ENCODE measurements around the gene TMEM59L.
A peak's percentile ranks its signal among the peaks of the same experiment; 100 is the strongest.

Gene TMEM59L

GRCh38 chr19:18609717-18610051 is 3.0 kb upstream of the TMEM59L start:
- no peak for DNase-seq

GRCh38 chr19:18610245-18610555 is 2.5 kb upstream of the TMEM59L start:
- no peak for DNase-seq

- no peak for DNase-seq
These were observed 1.9 kb upstream of the TMEM59L start for GRCh38 chr19:18610556-18611326.

DNA sequence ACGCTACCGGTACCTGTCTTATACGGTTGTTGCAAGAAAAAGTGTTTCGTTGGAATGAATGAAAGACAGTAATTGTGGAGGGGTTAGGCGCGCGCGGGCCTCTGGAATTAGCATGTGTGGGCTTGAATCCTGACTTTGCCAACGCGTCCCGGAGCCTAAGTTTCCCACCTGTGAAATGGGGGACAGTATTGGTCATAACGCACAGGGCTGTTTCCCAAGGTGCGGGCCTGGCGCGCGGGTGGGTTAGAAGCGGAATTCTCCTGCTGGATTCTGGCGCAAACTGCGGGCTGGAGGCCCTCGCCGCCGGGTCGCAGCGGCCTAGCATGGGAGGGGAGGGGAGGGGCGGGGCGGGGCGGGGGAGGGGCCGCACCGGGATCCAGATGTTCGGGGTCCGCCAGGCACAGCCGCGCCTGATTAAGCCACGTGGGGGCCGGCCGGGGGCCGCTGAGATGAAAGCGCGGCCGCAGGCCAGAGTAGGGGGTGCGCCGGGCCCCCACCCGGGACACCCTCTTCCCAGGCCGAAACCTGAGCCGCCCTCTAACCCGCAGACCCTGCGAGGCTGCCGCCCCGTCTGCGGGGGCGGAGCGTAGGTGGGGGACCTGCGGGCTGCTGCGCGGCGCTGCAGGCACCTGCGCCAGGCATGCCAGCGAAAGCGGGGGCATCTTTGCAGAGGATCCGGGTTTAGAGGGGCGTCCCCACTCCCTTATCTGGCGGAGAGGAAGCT is 1.2 kb upstream of the TMEM59L start:
- DNase-seq, result no peak

GRCh38 chr19:18612051-18612771 is 459 bp upstream of the TMEM59L start:
- DNase-seq, result no peak

- DNase-seq, result no peak
These were observed 1.0 kb downstream of the TMEM59L start for GRCh38 chr19:18613589-18614234.

DNA sequence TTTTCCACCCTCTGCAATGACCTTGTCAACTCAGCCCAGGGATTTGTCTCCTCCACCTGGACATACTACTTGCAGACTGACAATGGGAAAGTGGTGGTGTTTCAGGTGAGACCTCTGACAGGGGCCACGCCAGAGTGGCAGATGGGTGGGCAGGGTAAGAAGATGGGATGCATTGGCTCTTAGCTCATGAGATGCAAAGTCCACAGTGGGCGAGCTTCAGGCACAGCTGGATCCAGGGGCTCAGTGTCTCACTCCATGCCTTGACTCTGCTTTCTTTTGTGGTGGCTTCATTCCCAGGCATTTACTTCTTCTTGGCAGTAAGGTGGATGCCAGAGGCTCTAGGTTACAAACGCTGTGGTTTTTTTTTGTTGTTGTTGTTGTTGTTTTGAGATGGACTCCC is 3.4 kb downstream of the TMEM59L start:
- DNase-seq, result no peak

DNA sequence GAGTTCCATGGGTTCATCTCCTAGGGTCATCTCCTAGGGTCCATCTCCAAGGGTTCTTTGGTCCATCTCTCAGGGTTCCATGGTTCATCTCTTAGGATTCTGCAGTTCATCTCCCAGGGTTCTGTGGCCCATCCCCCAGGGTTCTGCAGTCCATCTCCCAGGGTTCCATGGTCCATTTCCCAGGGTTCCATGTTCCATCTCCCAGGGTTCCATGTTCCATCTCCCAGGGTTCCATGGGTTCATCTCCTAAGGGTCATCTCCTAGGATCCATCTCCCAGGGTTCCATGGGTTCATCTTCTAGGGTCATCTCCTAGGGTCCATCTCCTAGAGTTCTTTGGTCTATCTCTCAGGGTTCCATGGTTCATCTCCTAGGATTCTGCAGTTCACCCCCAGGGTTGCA is 4.9 kb downstream of the TMEM59L start:
- no peak for DNase-seq

GRCh38 chr19:18618236-18618635 is 5.6 kb downstream of the TMEM59L start:
- no peak for DNase-seq

DNA sequence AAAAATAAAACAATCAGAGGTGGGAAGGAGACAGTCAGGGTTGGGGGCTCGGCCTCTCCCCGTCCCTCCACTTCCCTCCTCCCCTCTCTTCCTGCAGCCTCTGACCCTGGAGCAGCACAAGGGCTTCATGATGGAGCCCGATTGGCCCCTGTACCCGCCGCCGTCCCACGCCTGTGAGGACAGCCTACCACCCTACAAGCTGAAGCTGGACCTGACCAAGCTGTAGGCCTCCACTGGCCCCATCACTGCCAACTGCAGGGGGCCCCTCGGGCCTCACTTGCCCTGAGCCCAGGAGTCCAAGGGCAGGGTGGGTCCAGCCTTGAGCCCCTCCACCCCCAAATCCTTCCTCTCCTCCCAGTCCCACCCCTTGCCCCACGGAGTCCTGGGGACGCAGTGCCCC is 7.6 kb downstream of the TMEM59L start:
- no peak for DNase-seq

DNA sequence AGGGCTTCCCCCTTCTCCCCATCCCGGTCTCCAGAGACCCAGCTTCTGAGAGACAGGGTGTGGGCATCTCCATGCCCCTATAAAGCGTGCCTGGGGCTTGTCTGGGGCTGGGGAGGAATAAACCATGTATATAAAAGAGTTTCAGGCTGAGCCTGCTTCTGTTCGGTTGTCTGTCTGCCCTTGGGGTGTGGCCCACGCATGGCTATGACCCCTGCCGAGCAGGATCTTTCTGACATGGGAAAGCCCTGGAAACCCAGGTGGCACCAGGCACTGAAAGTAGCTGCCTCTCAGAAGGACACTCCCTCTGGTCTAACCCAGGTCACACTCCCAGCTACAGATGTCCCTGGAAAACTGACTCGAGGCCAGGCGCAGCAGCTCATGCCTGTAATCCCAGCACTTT is 8.2 kb downstream of the TMEM59L start:
- DNase-seq, result no peak

- DNase-seq, result no peak
These were observed 14.2 kb downstream of the TMEM59L start for GRCh38 chr19:18626906-18627305.

DNA sequence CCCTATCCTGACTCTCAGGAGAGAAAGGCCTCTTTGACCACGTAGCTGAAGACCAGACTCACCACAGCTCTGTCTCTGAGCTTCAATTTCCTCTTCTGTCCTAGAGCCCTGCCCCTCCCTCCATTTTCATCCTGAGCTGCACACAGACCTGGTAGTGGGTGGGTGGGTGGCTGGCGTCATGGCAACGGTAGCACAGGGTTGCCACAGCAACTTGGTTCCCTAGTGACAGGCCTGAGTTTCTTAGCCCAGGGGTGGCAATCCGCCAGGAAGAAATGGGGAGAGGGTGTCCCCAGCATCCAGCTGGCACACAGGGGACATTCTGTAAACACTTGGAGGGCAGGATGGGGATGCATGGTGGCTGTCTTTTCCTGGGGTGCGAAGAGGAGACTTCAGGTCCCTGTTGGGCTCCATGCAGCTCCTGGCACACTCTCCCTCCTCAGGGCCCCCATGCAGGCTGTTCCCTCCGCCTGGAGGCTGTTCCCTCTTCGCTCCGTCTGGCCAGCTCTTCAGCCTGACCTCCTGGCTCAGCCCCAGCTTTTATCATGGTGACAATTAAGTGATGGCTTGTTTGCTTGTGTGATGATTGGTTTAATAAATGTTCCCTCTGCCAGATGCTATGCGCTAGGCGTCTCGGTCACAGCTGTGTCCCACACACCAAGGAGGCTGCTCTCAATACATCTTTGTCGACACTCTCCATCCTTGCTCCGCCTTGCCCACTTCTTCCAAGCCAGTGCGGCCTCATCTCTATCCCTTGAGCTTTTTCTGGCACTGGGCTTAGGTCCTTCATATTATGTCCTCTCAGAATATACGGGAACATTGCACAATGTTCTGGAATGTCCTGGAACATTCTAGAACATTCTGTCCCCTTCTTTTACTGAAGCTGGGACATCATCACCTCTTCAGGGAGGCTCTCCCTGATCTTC is 16.8 kb downstream of the TMEM59L start:
- DNase-seq, result no peak

GRCh38 chr19:18633321-18633720 is 20.7 kb downstream of the TMEM59L start:
- DNase-seq, result no peak

- DNase-seq, result no peak
These were observed 22.1 kb downstream of the TMEM59L start for GRCh38 chr19:18634612-18635297.

DNA sequence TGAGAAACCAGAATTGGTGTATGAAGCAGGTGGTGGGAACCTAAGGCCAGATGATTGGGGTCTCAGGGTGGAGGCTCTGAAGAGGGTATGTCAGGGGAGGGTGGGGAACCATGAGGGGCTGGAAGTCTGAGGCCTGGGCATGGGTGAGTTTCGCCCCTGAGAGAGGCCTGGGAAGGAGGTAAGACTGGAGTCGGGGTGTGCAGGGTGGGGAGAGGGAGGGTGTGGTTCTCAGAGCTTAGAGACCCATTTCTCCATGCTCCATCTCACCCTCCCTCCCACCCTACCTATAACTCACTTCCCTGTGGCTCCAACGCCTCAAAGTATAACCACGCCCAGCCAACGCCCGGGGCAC is 23.1 kb downstream of the TMEM59L start:
- no peak for DNase-seq

- DNase-seq, result peak; percentile 100
These were observed 23.7 kb downstream of the TMEM59L start for GRCh38 chr19:18636183-18636968.

DNA sequence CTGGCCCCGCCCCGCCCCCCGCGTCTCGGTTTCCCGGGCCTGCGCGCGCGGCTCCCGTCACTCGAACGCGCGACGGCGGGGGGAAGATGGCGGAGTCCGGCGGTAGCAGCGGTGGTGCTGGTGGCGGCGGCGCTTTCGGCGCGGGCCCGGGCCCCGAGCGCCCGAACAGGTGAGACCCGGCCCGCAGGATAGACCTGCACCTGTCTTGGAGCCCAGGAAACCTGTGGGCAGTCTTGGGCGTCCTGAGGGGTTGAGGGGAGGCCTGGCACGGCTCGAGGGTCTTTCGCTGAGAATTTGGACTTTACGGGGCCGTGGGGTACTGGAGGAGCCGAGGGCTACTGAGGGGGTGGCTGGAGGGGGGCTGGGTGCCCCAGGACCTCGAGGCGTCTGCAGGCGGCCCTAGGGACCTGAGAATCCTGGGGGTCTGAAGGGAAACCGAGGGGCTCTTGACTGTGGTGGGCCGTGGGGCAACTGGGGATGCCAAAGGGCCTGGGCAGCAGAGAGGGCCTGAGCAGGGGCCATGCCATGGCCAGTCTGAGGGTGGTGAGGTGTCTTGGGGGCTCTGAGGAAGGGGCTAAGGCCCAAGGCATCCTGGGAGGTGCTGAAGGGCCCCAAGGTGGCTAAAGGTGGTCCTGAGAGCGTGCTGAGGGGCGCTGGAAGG is 24.4 kb downstream of the TMEM59L start, which contains the start of gene KLHL26:
KLHL26 (plus strand) TSS at position 60 of the 661 bp plus-strand sequence; CDS start at position 87, 27 bp downstream.
- DNase-seq, result no peak

DNA sequence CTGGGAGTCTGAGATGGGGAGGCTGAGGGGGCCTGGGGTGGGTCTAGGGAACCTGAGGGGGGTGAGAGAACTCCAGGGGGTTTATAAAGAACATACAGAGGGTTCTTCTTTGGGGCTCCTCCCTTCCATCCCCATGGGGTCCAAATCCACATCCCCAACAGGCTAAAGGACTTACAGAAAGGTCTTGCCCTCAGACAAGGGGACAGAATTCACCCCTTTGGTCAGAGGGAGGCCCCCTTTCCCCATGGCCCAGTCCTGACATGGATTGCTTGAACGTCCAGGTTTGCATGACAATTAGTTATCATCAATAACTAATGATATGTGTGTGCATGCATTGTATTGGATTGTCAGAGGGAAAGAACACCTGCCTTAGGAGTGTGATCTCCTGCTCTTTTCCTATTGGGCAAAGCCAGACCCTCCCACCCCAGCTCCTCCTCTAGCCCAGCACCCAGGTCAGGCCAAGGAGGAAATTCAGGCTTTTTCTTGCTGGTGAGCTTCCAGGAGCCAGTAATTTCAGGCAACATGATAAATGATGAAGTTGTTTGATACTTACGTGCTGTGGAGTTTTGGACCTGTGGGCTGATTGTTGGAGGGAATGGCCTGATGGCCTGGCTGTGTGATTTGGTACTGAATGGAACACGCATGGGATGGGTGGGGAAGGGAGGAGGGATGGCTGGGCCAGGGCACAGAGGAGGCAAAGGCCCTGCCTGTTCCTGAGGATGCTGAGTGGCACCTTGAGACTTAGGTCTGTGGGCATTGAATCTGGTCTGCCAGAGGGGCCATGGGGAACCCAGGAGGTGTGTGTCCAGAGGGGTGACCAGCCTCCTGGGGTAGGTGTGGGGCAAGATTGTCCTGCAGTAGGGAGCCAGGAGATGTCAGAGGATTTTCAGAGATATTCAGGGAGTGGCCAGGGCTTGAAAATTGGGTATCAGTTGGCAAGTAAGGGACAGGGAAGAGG is 25.3 kb downstream of the TMEM59L start:
- DNase-seq, result peak; percentile 23

All from activated CD4-positive, alpha-beta T cell treated with anti-CD3 and anti-CD28 coated beads for 48 hours (primary cell).